ENCODE measurements around the gene SUPT4H1.

DNA sequence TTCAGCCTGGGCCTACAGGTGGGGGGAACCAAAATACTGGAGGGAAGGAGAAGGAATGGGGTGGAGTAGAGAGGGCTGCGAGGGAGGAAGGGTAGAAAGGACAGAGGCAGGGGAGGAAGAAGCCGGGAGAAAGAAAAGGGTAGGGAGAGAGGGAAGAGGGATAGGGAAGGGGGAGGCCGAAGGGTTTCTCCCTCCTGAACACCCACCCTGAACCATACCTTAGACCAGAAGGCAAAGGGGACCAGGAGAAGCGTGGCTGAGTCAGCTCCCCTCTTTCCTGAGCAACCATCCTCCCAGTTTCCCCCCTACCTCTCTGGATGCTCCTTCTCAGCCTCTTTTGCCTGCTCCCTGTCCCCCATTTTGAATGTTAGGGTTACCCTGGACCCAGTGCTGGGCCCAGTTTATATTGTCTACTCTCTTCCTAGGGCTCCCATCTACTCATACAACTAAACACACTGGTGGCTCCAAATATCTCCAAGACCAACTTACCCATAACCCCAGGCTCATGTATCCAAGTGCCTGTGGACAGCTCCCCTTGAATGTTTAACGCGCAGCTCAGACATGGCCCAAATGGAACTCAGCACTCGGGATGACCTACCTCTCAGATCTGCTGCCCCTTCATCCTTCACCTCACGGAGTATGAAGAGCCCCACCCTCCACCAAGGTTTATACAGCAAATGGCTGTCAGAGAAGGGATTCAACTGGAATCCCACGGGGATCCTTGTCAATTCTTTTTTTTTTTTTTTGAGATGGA, 31.3 kb downstream of the SUPT4H1 start:
- no peak for TF ChIP-seq EZH2 (IDR thresholded peaks at IDR 0.05; ENCODE audit: low read length)
- TF ChIP-seq, protein P1, sequence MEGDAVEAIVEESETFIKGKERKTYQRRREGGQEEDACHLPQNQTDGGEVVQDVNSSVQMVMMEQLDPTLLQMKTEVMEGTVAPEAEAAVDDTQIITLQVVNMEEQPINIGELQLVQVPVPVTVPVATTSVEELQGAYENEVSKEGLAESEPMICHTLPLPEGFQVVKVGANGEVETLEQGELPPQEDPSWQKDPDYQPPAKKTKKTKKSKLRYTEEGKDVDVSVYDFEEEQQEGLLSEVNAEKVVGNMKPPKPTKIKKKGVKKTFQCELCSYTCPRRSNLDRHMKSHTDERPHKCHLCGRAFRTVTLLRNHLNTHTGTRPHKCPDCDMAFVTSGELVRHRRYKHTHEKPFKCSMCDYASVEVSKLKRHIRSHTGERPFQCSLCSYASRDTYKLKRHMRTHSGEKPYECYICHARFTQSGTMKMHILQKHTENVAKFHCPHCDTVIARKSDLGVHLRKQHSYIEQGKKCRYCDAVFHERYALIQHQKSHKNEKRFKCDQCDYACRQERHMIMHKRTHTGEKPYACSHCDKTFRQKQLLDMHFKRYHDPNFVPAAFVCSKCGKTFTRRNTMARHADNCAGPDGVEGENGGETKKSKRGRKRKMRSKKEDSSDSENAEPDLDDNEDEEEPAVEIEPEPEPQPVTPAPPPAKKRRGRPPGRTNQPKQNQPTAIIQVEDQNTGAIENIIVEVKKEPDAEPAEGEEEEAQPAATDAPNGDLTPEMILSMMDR (optimal IDR thresholded peaks at IDR 0.05 in 1 of 3, IDR thresholded peaks at IDR 0.05 in 1 of 3, conservative IDR thresholded peaks at IDR 0.05 in 1 of 3; ENCODE audit: extremely low read depth in 1 of 3, insufficient read depth in 2 of 3, low read length in 3 of 3) = no peak
